HG03432 (cell line): Measurements from ENCODE around the gene SPATS2.

Experiments
- ATAC-seq: cut with Tn5 transposase; IDR thresholded peaks from one replicate; pipeline ENCODE4 v1.9.1; 2021; ENCODE audit warnings: mild to moderate bottlenecking, moderate library complexity; ENCODE audit not compliant: unreplicated experiment

SPATS2 gene

GRCh38 chr12:49335955-49336644 is 31.2 kb upstream of the SPATS2 start:
- ATAC-seq: no peak

- ATAC-seq: peak; percentile 84
Measured at GRCh38 chr12:49336645-49337584, 30.3 kb upstream of the SPATS2 start, which contains the start of gene C1QL4. Gene C1QL4 (minus strand): TSS chr12:49337188. CDS start chr12:49336477, 711 bp downstream.

GRCh38 chr12:49338830-49339463 is 28.3 kb upstream of the SPATS2 start:
- ATAC-seq: no peak

GRCh38 chr12:49339464-49339861 is 27.8 kb upstream of the SPATS2 start:
- ATAC-seq: no peak

- no peak for ATAC-seq
Measured at GRCh38 chr12:49340095-49340870, 27.0 kb upstream of the SPATS2 start.

- no peak for ATAC-seq
Measured at GRCh38 chr12:49340971-49341776, 26.1 kb upstream of the SPATS2 start.

GRCh38 chr12:49341777-49342065 is 25.5 kb upstream of the SPATS2 start:
- ATAC-seq: no peak

GRCh38 chr12:49342066-49342913 is 25.0 kb upstream of the SPATS2 start:
- peak; percentile 61 for ATAC-seq

- no peak for ATAC-seq
Measured at GRCh38 chr12:49342914-49343731, 24.1 kb upstream of the SPATS2 start.

- ATAC-seq: no peak
Measured at GRCh38 chr12:49344486-49345050, 22.7 kb upstream of the SPATS2 start.

GRCh38 chr12:49345051-49345824 is 22.0 kb upstream of the SPATS2 start:
- peak; percentile 50 for ATAC-seq

- ATAC-seq: no peak
Measured at GRCh38 chr12:49345825-49346658, 21.2 kb upstream of the SPATS2 start.

GRCh38 chr12:49346659-49347310 is 20.5 kb upstream of the SPATS2 start, which contains the start of gene DNAJC22:
Gene DNAJC22 (plus strand): TSS chr12:49346888. CDS start chr12:49348873, 1,985 bp downstream.
- no peak for ATAC-seq

GRCh38 chr12:49347311-49348193 is 19.7 kb upstream of the SPATS2 start:
- peak; percentile 63 for ATAC-seq

GRCh38 chr12:49348781-49349180 is 18.5 kb upstream of the SPATS2 start:
- ATAC-seq: no peak
